Endometrial microvascular endothelial cells (primary cell): ENCODE measurements around the gene KIF26A. TPM values are rescaled to one million over a fixed set of nuclear protein-coding genes. Genes with fewer than 3 reads are reported as not detected.

Source experiments
- in situ Hi-C: cut with HindIII; loops from 2 replicates; pipeline ENCODE4 v1.10.0; 2017; ENCODE audit warnings: low sequenced_read_pairs, low pct_unique_long_range_greater_than_20kb; ENCODE audit errors: inconsistent ontology term
- total RNA-seq: library from RNA; depleted of rRNA; stranded (reverse); fragments of >200 nt; gene quantifications from one replicate; pipeline ENCODE4 v1.2.3, GENCODE V29; 2015; ENCODE audit errors: inconsistent ontology term

Gene KIF26A
- total RNA-seq, 1 donor from 2014 or later: 6.2 TPM

- in situ Hi-C loops: no loop called here
Observed at GRCh38 chr14:104182857-104183425, 44.6 kb downstream of the KIF26A start.

- in situ Hi-C loops: no loop called here
Observed at GRCh38 chr14:104183796-104184195, 45.4 kb downstream of the KIF26A start.

GRCh38 chr14:104184506-104184905 lies 46.1 kb downstream of the KIF26A start:
- in situ Hi-C loops: no loop called here

- in situ Hi-C loops: no loop called here
Observed at GRCh38 chr14:104184911-104185499, 46.6 kb downstream of the KIF26A start.

- in situ Hi-C loops: no loop called here
Observed at GRCh38 chr14:104185916-104186495, 47.6 kb downstream of the KIF26A start.

GRCh38 chr14:104186575-104186974 lies 48.2 kb downstream of the KIF26A start:
- in situ Hi-C loops: no loop called here

GRCh38 chr14:104187121-104187889 lies 48.9 kb downstream of the KIF26A start:
- in situ Hi-C loops: no loop called here

GRCh38 chr14:104187931-104188726 lies 49.7 kb downstream of the KIF26A start:
- in situ Hi-C loops: no loop called here

- in situ Hi-C loops: no loop called here
Observed at GRCh38 chr14:104188727-104189400, 50.5 kb downstream of the KIF26A start.

- in situ Hi-C loops: no loop called here
Observed at GRCh38 chr14:104189629-104190335, 51.4 kb downstream of the KIF26A start.

- in situ Hi-C loops: no loop called here
Observed at GRCh38 chr14:104190396-104191000, 52.1 kb downstream of the KIF26A start.

GRCh38 chr14:104191409-104191997 lies 53.1 kb downstream of the KIF26A start:
- in situ Hi-C loops: no loop called here

GRCh38 chr14:104192146-104192882 lies 53.9 kb downstream of the KIF26A start:
- in situ Hi-C loops: no loop called here

GRCh38 chr14:104192883-104193245 lies 54.5 kb downstream of the KIF26A start:
- in situ Hi-C loops: no loop called here

GRCh38 chr14:104194016-104194415 lies 55.6 kb downstream of the KIF26A start:
- in situ Hi-C loops: no loop called here

GRCh38 chr14:104194716-104195115 lies 56.3 kb downstream of the KIF26A start:
- in situ Hi-C loops: no loop called here

- in situ Hi-C loops: no loop called here
Observed at GRCh38 chr14:104195361-104195760, 57.0 kb downstream of the KIF26A start.
